GM12892 (cell line): Measurements from ENCODE around the gene RGS16.

Experiments used
- POLR2A ChIP-seq: IDR thresholded peaks from 2 replicates; pipeline ENCODE4 v1.6.1; 2011; ENCODE audit warnings: low read depth, low read length, control low read depth
- TAF1 ChIP-seq: IDR thresholded peaks from 2 replicates; pipeline ENCODE4 v1.6.1; 2011; ENCODE audit warnings: low read depth, mild to moderate bottlenecking, control low read depth, low read length, borderline replicate concordance

DNA sequence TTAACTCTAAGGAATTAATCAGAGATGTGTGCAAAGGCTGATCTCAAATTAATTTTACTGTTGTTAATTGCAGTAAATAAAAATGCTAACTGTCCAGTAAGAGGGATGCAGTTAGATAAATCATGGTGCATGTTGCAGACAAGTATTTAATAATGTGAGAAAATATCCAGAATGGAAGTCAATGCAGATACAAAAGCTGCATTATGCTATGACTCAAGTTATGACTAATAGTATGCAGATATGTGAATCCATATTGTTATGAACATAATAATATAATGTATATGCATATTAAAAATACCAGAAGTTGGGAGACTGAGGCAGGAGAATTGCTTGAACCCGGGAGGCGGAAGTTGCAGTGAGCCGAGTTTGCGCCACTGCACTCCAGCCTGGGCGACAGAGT, 36.6 kb downstream of the RGS16 start:
- TF ChIP-seq POLR2A (no peak), TAF1 (no peak)
